GM20431 (cell line): ENCODE data around the gene RNF213.

Experiments used
- in situ Hi-C: fragments of 300-500 bp; cut with MseI, MboI; formaldehyde crosslinking; loops from one replicate; pipeline ENCODE4 v1.15.0; 2020; ENCODE audit warnings: low sequenced_read_pairs; ENCODE audit not compliant: unreplicated experiment

The RNF213 gene

DNA sequence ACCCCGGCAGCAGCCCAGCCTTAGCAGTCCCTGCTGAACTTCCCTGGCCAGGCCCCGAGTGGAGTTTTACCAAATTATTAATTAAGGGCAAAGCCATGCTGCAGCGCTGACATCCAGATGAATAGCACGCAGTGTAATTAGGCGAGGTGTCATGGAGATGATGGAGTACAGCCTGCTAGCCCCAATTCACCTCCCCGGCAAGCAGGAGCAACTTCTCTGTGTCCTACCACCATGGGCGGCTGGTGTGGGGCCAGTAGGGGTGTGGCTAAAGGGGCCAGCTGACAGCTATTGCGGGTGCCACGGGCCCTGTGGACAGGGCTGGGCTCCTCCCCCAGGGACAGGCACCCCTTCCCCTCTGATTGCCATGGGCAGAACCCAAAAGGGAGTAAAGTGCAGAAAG, 178.8 kb downstream of the RNF213 start:
- in situ Hi-C loops: no loop called here

DNA sequence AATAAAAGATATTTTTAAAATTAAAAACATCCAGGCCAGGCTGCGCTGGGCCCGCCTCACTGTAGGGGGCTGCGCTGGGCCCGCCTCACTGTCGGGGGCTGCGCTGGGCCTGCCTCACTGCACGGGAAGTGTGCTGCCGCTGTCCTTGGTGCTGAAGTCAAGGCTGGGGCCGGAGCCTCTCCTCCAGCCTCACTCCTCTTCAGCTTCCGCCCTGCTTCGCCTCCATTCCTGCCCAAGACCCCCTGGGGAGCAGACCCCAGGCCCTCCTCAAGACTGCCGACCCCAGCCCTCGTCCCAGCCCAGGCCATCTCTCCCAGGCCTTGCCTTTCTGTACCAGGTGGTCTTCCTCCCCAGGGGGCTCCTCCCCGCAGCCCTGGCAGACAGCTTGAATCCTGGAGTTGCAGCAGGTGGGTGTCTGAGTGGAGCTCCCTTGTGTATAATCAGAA, 180.5 kb downstream of the RNF213 start:
- in situ Hi-C loops: no loop called here

DNA sequence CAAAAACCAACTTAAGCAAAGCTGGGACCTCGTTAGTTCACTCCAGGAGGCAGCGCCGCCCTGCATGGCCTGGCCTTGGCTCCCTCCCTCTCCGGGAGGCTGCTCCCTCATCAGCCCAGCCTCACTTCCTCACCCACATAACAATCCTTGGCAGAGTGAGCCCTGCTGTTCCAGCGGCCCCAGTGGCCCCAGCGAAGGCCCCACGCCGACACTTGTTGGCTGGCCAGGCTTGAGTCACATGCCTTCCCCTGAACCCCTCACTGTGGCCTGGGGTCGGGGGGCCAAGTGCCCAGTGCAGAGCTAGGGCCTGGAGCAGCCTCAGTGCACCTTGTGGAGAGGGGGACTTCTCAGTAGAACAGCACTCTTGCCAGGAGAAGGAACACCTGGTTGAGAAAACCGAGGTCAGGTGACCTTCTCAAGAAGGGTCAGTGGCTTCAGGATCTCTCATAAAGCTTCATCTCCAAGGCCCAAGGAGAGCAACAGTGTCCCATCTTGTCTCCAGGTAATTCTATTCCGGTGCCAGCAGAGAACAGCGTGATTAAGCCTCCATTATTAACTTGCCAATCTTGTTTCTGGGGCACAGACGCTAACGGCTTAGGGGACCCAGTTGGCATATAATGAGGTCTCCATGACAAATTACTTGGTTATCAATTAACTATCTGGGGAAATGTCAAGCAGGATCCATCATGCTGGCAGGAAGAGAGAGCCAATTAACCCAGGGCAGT, 181.1 kb downstream of the RNF213 start:
- in situ Hi-C loops: no loop called here

DNA sequence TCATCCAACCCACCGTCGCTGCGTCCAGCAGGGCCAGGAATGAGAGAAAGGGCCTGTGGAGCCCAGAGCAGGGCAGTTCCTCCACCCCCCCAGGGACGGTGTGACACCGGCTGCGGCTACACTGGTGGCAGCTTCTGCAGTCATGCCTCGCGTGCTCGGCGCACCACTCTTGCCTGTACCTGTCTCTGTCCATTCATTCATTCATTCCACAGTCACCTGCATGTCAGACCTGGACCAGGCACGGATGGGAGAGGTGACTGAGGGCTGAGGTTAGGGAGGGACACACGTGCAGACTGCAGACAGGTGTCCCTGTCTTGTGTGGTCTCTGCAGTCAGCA, 181.6 kb downstream of the RNF213 start:
- in situ Hi-C loops: no loop called here

DNA sequence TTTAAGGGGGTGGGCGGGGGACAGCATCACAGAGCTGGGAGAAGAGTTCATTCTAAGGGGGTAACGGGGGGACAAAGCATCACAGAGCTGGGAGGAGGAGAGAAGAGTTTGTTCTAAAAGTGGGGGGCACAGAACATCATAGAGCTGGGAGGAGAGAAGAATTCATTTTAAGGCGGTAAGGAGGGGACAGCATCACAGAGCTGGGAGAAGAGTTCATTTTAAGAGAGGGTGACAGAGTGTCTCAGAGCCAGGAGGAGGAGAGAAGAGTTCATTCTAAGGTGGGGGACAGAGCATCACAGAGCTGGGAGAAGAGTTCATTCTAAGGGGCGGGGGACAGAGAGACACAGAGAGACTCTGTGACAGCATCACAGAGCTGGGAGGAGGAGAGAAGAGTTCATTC, 182.1 kb downstream of the RNF213 start:
- in situ Hi-C loops: no loop called here

DNA sequence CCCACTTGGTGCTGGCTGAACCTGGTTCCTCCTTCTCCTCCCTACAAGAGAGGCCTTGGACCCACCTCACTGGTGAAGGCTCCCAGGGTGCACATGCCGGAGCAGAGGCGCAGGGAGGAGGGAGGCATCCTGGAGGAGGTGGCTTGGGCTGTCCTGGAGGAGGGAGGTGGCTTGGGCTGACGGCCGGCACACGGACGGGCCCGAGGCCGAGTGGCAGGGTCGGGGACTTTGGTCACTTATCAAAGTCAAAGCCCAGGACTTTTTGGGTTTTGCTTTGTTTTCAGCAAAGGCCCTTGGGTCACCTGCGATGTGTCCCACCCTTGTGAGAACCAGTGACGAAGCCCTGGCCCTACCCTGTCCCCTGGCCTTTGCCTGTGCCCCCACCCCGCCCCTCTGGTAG, 182.8 kb downstream of the RNF213 start:
- in situ Hi-C loops: no loop called here

DNA sequence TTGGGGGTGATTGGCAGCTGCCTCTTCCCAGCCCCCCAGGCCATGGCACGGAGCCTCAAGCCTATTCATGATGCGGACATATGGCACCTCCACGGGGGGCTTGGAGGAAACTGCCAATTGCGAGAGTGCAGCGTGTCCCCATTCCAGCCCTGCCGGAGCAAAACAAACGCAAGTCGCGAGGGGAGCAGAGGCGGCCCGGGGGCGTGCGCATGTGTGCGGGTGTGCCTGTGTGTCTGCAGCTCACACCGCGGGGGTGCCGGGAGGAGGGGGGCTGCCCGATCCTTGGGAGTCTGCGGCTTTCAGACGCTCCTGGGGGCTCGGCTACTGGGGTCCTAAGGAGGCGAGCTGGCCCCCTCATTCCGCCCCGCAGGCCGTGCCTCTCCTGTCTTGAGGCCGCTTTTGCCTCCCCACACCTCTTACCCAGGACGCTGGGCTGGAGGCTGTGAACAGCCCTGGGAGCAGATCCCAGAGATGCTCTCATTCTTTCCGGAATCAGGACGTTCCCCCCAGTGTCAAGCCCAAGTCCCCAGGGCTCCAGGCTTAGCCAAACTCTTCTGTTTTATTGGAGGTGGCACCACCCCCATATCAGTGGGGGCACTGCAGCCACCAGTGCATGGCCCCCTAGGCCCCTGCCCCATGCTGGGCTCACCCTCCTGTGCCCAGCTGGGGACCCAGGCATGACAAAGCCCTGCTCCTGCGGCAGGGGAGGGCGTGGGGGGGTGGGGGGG, 183.4 kb downstream of the RNF213 start:
- in situ Hi-C loops: no loop called here

DNA sequence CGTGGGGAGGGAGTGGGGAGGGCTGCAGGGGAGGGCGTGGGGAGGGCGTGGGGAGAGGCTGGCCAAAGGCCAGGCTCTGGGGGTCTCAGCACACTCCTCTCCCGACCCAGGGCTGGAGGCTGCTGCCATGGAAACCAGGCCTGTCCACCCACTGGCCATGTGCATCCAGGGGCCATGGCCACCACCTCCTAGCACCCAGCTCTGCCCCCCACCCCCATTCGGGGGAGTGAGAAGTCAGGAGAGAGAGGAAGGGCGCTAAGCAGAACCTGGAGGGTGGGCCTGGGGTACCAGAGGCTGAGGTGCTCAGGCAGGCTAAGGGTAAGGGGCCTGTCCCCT, 184.0 kb downstream of the RNF213 start:
- in situ Hi-C loops: no loop called here

DNA sequence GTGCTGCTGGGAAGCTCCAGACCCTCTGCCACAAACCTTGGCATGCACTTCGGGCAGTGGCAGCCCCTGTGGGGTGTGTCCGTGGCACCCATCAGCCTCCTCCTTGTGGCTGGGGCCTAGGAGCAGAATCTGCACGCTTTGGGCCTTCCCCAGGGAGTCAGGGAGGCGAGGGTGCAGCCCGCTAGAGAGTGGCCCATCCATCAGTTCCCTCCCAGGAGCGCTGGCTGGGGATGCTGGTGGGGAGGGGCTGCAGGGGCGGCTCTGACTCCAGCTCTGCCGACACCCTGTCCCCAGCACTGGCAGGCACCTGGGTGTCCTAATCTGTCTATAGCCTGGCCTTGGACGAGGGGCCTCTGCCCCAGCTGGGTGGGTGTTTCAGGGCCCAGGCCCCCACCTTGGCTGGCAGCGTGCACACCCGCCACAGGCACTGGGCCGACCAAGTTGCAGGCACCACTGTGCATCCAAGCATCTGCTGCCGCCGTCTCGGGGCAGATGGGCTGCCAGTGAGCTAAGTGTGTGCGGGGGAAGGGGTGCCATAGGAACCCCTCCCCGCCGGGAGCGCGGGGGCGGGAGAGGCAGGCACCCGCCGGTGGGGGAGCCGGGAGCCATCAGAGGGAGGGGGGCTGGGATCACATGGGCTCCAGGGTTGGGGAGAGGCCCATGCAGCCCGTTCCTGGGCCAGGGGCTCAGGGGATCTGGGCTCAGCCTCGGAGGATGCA, 184.5 kb downstream of the RNF213 start:
- in situ Hi-C loops: no loop called here

DNA sequence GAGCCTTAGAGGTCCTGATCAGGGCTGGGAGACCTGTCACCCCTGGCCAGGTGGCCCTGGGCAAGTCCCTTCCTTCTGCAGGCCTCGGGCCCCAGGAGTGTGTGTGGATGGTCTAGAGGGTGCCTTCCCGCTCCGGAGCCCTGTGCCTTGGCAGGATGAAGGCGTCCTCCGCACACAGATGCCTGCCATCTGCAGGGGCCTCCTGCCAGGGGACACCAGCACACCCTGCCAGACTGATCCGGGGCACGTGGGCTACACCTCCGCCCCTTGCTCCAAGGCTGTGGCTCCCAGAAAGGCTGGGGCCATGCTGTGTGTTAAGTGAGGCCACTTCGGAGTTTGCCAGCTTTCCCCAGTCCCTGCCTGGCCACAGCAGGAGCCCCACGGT, 185.1 kb downstream of the RNF213 start:
- in situ Hi-C loops: no loop called here

DNA sequence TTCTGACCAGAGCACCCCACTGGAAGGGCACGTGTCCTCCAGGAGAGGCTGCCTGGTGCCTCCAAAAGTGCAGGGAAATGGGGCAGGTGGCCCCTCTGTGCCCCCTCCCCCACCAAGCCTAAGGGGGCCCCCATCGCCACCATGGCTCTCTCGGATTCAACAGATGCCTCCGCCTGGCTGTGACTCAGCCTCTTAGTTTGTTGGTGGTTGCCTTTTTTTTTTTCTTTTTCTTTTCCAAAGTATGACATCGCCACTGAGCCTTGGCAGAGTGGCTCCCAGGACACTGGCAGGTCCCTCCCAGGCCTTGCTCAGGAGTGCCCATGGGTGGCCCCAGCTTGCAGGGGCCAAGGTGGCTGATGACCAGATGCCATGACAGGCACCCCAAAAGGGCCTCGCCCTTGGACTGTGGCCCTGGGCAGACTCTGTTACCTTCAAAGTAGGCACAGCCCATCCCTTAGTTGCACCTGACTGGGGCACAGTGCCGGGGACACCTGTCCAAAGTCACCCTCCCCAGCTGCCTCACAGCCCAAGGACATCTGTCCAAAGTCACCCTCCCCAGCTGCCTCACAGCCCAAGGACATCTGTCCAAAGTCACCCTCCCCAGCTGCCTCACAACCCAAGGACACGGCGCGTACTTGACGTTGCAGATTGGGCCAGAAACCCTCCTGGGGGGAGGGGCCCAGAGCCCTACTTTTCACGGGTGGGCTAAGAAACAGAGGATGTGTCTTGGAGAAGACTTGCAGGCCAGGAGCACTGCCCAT, 186.2 kb downstream of the RNF213 start:
- in situ Hi-C loops: no loop called here

DNA sequence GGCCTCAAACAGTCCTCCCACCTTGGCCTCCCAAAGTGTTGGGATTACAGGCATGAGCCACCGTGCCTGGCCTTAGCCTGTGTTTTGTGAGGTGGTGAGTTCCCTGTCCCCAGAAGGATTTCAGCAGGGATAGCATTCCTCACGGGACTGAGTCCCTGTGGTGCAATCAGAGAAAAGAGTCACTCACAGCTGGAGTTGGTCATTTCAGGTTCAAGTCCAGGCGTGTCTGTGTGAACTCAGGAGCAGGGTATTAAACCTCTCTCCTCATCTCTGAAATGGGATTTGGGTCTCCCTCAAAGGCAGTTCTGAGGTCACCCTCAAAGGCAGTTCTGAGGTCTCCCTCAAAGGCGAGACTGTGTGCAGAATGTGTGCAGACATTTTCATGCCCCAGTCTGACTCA, 187.1 kb downstream of the RNF213 start:
- in situ Hi-C loops: no loop called here
